Measurements from ENCODE around the gene FUOM. TPM values are rescaled to one million over a fixed set of nuclear protein-coding genes. Genes with fewer than 3 reads are reported as not detected.

Gene FUOM
- total and polyA plus RNA-seq, 2 of the 8 experiments (the other 6 are each of a cell fraction or from before 2014, with no cell fraction given) = 22.0 to 30.4 TPM

DNA sequence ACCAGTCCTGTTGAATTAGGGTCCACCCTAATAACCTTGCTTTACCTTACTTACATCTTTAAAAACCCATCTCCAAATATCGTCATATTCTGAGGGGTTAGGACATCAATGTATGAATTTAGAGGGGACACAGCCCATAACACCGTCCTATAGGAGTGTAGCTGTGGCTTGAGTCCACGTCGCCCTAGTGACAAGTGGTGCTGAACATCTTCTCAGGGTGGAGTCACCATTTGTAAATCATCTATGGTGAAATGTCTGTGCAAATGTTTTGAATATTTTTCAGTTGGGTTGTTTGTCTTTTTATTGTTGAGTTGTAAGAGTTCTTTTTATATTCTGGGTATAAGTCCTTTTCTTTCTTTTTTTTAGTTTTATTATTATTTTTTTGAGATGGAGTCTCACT, 15.8 kb downstream of the FUOM start:
- no peak overlapping the region for H2BK20ac ChIP-seq (ENCODE audit: low read length)
- no peak overlapping the region for H4K91ac ChIP-seq (replicated peaks; ENCODE audit: insufficient read length, low read length)
- H2BK15ac ChIP-seq (ENCODE audit: low read length) = no peak overlapping the region
- H3K4me2 ChIP-seq (ENCODE audit: insufficient read depth in 1 of 2, low read depth in 2 of 2, low read length in 2 of 2) = no peak overlapping the region
- no peak overlapping the region for H2AFZ ChIP-seq (ENCODE audit: low read length)
- H3K79me2 ChIP-seq (ENCODE audit: control insufficient read depth in 1 of 2, insufficient read depth in 2 of 2, low read length in 2 of 2) = no peaks in the 10 kb centered on the region
- H3K18ac ChIP-seq (ENCODE audit: extremely low read depth, low read length) = no peak overlapping the region
- H3K4me1 ChIP-seq (replicated peaks in 1 of 4; ENCODE audit: control insufficient read depth in 3 of 4, insufficient read depth in 4 of 4, low read length in 3 of 4) = peaks cover 0 to 9% (median 1%) of the 10 kb centered on the region in 4 experiments; a peak in 2 of 7 replicates
- no peak overlapping the region for H3K56ac ChIP-seq (replicated peaks; ENCODE audit: insufficient read length, low read depth, low read length)
- peaks cover 0 to 18% (median 13%) of the 10 kb centered on the region in 4 experiments; a peak in 6 of 7 replicates for H3K27me3 ChIP-seq (replicated peaks in 1 of 4; ENCODE audit: control insufficient read depth in 3 of 4, extremely low read depth in 1 of 4, insufficient read depth in 3 of 4, low read length in 3 of 4)
- no peak overlapping the region for H3K9ac ChIP-seq (replicated peaks in 1 of 4; ENCODE audit: extremely low read depth in 1 of 4, low read depth in 3 of 4, low read length in 3 of 4)
- H3K27ac ChIP-seq (ENCODE audit: low read depth, low read length) = no peak overlapping the region
- no peak overlapping the region for H3K4me3 ChIP-seq (ENCODE audit: extremely low read depth in 1 of 4, insufficient read depth in 2 of 4, low read depth in 3 of 4, low read length in 4 of 4)
- H3K23me2 ChIP-seq (ENCODE audit: low read depth, low read length) = peaks cover 25% of the 10 kb centered on the region; the same call in 1 of the 2 replicates
- no peak for TF ChIP-seq NRF1 (IDR thresholded peaks at IDR 0.05; ENCODE audit: low read depth, low read length)
- WGBS, 2 experiments (ENCODE audit: extremely low coverage in 1 of 2, insufficient coverage in 1 of 2, insufficient read length in 1 of 2, insufficient replicate concordance in 2 of 2, low coverage in 1 of 2, low lambda C conversion rate in 2 of 2, missing lambda C conversion rate in 1 of 2) = 92% methylated on average over 4 of the region's 4 CpGs; no CpG with 5 or more reads in 1 of the 2 experiments
- H2BK5ac ChIP-seq (ENCODE audit: low read depth, low read length) = no peak overlapping the region
- H2BK12ac ChIP-seq (ENCODE audit: low read depth, low read length) = no peak overlapping the region
- H3K4ac ChIP-seq (replicated peaks; ENCODE audit: insufficient read length, low read depth, low read length) = no peak overlapping the region
- H4K20me1 ChIP-seq (replicated peaks in 1 of 2; ENCODE audit: control insufficient read depth in 1 of 2, insufficient read depth in 2 of 2, low read length in 2 of 2) = peaks cover 0 to 19% of the 10 kb centered on the region in 2 experiments
- no peak overlapping the region for H2BK120ac ChIP-seq (replicated peaks; ENCODE audit: low read depth, low read length)
- no peak overlapping the region for H3K23ac ChIP-seq (ENCODE audit: insufficient read length)
- H2AK5ac ChIP-seq (ENCODE audit: low read depth, low read length) = no peak overlapping the region
- no peaks in the 10 kb centered on the region for H3K36me3 ChIP-seq (ENCODE audit: control insufficient read depth in 2 of 4, insufficient read depth in 4 of 4, low read length in 3 of 4)
- no peak overlapping the region for H4K8ac ChIP-seq (ENCODE audit: extremely low read depth, insufficient read depth, low read length)
- POLR2A ChIA-PET (ENCODE audit: partially characterized antibody) = interaction anchor here (0.8 to 1.4 kb wide), 3 partner anchors 9 to 16 kb away, joined by 3 to 8 read pairs (median 3); partner anchors contain the start of gene FUOM
- H4K5ac ChIP-seq (ENCODE audit: insufficient read length, low read depth, low read length) = no peak overlapping the region
- no peaks in the 10 kb centered on the region for H3K79me1 ChIP-seq (ENCODE audit: low read depth, low read length)
- CTCF ChIA-PET (ENCODE audit: partially characterized antibody) = interaction anchor here (2.3 kb wide), 1 partner anchor 11 kb away, joined by 7 read pairs; no protein-coding TSS in a partner anchor
- no peak overlapping the region for H3K14ac ChIP-seq (ENCODE audit: insufficient read length)
- FAIRE-seq (no peak), DNase-seq (ENCODE audit: low read depth in 1 of 2, low spot score in 2 of 2) (no peak)
- no peaks in the 10 kb centered on the region for H3K9me3 ChIP-seq (ENCODE audit: insufficient read depth in 2 of 2, low read depth in 1 of 2, low read length in 1 of 2)
